GM20000 (cell line): ENCODE measurements around the gene TRPC4AP.

Experiments used
- DNase-seq: peaks from one replicate; pipeline ENCODE4 v3.0.0; 2012; ENCODE audit warnings: low spot score
- TF ChIP-seq, protein P1 (sequence below): IDR thresholded peaks from 2 replicates; pipeline ENCODE4 v1.5.1; 2012; ENCODE audit warnings: mild to moderate bottlenecking, control low read depth; ENCODE audit errors: extremely low read depth, missing control alignments

The TRPC4AP gene

DNA sequence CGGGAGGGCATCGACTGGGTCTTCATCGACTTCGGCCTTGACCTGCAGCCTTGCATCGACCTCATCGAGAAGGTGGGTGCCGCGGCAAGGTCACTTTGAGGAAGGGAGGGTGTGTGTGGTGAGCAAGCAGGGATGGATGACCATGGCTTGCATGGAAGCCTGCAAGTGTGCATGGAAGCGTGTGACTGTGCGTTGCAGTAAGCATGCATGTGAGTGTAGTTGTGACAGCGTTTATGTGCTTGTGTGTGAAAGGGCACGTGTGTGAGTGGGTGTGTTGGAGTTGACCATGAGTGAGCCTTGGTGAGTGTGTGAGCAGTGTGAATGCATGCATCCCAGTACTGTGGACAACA, 104.4 kb downstream of the TRPC4AP start:
- TF ChIP-seq, protein P1, sequence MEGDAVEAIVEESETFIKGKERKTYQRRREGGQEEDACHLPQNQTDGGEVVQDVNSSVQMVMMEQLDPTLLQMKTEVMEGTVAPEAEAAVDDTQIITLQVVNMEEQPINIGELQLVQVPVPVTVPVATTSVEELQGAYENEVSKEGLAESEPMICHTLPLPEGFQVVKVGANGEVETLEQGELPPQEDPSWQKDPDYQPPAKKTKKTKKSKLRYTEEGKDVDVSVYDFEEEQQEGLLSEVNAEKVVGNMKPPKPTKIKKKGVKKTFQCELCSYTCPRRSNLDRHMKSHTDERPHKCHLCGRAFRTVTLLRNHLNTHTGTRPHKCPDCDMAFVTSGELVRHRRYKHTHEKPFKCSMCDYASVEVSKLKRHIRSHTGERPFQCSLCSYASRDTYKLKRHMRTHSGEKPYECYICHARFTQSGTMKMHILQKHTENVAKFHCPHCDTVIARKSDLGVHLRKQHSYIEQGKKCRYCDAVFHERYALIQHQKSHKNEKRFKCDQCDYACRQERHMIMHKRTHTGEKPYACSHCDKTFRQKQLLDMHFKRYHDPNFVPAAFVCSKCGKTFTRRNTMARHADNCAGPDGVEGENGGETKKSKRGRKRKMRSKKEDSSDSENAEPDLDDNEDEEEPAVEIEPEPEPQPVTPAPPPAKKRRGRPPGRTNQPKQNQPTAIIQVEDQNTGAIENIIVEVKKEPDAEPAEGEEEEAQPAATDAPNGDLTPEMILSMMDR = no peak

DNA sequence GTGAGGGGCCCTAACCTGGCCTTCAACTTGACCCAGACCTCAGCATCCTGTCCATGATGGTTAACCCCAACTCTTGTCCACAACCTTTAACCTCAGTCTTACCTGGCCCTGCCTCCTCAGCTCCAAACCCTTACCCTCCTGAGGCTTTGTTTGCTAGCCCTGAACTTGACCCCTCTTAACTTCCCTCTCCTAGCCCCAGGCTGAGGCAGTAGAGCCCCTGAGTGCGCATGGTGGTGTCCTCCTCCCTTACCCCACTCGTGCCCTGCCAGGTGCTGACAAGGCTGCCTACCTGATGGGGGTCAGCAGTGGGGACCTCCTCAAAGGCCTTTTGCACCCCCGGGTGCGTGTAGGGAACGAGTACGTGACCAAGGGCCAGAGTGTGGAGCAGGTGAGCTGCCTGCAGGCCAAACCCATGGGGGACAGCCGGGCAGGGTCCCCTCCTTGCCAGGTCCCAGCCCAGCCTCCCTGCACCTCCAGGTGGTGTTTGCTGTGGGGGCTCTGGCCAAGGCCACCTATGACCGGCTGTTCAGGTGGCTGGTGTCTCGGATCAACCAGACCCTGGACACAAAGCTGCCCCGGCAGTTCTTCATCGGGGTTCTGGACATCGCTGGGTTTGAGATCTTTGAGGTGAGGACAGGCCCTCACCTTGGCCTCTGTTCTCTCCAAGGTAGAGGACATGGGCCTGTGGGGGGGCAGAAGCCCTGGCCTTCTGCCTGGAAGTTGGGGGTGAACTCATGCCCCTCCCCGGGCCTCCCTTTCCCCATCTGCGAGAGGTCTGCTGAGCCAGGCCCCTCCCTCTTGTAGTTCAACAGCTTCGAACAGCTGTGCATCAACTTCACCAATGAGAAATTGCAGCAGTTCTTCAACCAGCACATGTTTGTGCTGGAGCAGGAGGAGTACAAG, 105.1 kb downstream of the TRPC4AP start:
- no peak for DNase-seq
- TF ChIP-seq, protein P1 = no peak

More for the DNA sequence above, 104.4 kb downstream of the TRPC4AP start:
- no peak for DNase-seq

GRCh38 chr20:34986311-34987287, 106.0 kb downstream of the TRPC4AP start:
- DNase-seq = no peak
- TF ChIP-seq, protein P1 = no peak

DNA sequence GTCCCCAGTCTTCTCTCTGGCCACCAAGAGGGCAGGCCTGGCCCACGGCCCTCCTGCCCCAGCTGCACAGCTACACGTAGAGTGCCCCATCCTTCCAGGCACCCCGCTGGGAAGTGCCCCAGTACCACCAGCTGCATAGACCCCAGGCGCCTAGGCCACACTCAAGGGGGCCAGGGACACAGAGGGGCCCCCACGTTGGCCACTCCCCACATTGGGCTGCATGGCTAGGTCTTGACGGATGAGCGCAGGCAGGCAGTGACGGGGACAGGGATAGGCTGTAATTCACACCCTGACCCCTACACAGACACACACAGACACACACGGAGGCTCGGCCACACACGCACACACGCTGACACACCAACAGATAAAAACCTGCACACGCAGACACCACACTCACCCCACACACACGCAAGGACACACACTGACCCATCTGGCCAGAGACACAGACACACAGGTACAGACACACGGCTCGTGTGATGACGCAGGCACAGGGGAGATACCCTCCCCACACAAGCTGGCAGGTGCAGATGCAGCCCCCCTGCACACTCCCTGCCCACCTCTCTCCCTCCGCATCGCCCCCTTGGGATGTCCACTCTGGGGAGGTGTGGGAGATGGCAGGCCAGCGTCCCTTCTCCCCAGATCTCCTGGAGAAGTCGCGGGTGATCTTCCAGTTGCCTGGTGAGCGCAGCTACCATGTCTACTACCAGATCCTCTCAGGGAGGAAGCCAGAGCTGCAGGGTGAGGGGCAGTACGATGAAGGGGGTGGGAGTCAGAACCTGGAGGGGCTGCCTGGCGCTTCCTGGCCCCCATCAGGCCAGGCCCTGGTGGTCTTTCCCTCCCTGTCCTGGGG, 106.9 kb downstream of the TRPC4AP start:
- TF ChIP-seq, protein P1 = no peak
- no peak for DNase-seq

- DNase-seq = no peak
- TF ChIP-seq, protein P1 = no peak
Observed at GRCh38 chr20:34984756-34985261, 107.8 kb downstream of the TRPC4AP start.

- DNase-seq = no peak
- TF ChIP-seq, protein P1 = no peak
Observed at GRCh38 chr20:34983995-34984735, 108.4 kb downstream of the TRPC4AP start.
